Measurements from ENCODE around the gene IL1R1. TPM values are rescaled to one million over a fixed set of nuclear protein-coding genes. Genes with fewer than 3 reads are reported as not detected.

The IL1R1 gene
- total and polyA plus RNA-seq, 4 donors: 97.0 to 182 (median 137) TPM

GRCh38 chr2:102180687-102180999 lies 38.1 kb downstream of the IL1R1 start:
- Histone ChIP-seq H3K4me1 (ENCODE audit: control insufficient read depth in 5 of 5, insufficient read depth in 5 of 5, low read length in 5 of 5) (peaks cover 0 to 11% (median 4%) of the 10 kb centered on the region in 5 donors), H3K36me3 (ENCODE audit: control insufficient read depth in 4 of 4, insufficient read depth in 4 of 4, low read length in 4 of 4) (peaks cover 7 to 31% (median 16%) of the 10 kb centered on the region in 4 donors), H3K4me3 (no peak overlapping the region), H3K9ac (ENCODE audit: insufficient read depth in 1 of 2, low read length in 2 of 2) (no peak overlapping the region), H3K27me3 (ENCODE audit: control insufficient read depth in 3 of 3, insufficient read depth in 3 of 3, low read length in 2 of 3) (no peaks in the 10 kb centered on the region), H3K27ac (ENCODE audit: low read depth in 1 of 2, low read length in 1 of 2) (no peak overlapping the region), H3K9me3 (ENCODE audit: control insufficient read depth in 4 of 4, insufficient read depth in 3 of 4, low read length in 3 of 4) (no peaks in the 10 kb centered on the region)
- ATAC-seq (ENCODE audit: insufficient read depth, low FRiP score) (no peak), DNase-seq (no peak)
- WGBS, 2 donors: 51 to 73% methylated on average over 1 of the region's 1 CpG
- TF ChIP-seq CTCF (IDR thresholded peaks at IDR 0.05; ENCODE audit: control extremely low read depth, extremely low read depth): no peak

- ATAC-seq (ENCODE audit: insufficient read depth, low FRiP score): no peak
- H3K9me3 ChIP-seq (ENCODE audit: control insufficient read depth in 4 of 4, insufficient read depth in 3 of 4, low read length in 3 of 4): no peaks in the 10 kb centered on the region
- WGBS, 2 donors: 92 to 96% methylated on average over 5 of the region's 5 CpGs
- H3K4me1 ChIP-seq (ENCODE audit: control insufficient read depth in 5 of 5, insufficient read depth in 5 of 5, low read length in 5 of 5): peaks cover 0 to 11% (median 4%) of the 10 kb centered on the region in 5 donors
- no peaks in the 10 kb centered on the region for H3K27me3 ChIP-seq (ENCODE audit: control insufficient read depth in 3 of 3, insufficient read depth in 3 of 3, low read length in 2 of 3)
- H3K27ac ChIP-seq (ENCODE audit: low read depth in 1 of 2, low read length in 1 of 2): no peak overlapping the region
- no peak for DNase-seq
- H3K9ac ChIP-seq (ENCODE audit: insufficient read depth in 1 of 2, low read length in 2 of 2): no peak overlapping the region
- H3K36me3 ChIP-seq (ENCODE audit: control insufficient read depth in 4 of 4, insufficient read depth in 4 of 4, low read length in 4 of 4): peaks cover 5 to 24% (median 14%) of the 10 kb centered on the region in 4 donors
- H3K4me3 ChIP-seq: no peak overlapping the region
- no peak for TF ChIP-seq CTCF (IDR thresholded peaks at IDR 0.05; ENCODE audit: control extremely low read depth, extremely low read depth)
Observed at GRCh38 chr2:102181376-102181775, 38.8 kb downstream of the IL1R1 start.

DNA sequence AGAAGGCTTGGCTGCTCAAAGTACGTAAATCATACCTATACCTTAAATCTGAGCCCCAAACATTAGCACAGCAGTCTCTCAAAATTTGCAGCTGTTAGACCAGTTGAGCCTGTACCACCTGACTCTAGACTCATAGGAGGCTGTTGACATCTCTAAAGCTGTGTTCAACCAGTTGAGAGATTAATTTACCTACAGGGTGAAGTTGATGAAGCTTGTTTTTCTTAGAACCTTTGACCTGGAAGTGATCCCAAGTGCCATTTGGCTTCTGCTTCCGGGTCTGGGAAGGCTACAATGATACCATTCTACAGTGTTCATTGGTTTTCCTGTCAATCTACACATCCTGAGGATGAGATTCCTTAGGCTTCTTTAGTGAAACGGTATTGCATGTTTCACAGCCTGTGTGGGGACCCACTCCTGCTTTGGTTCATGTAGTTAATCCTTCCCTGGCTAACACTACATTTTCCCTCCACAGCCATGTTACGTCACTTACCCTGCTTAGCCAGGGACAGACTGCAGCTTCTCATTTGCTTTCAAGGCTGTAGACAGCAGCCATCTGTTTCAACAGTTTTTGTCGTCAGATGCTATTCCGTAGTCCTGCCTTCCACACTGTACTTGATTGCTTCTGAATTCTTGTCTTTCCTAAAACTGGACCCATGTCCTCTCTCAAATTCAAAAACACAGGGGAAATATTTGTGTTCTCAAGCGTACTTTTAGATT lies 39.5 kb downstream of the IL1R1 start:
- peak; percentile 43 to 81 (median 73) for DNase-seq
- Histone ChIP-seq H3K4me3 (no peak overlapping the region), H3K27ac (ENCODE audit: low read depth in 1 of 2, low read length in 1 of 2) (no peak overlapping the region), H3K9me3 (ENCODE audit: control insufficient read depth in 4 of 4, insufficient read depth in 3 of 4, low read length in 3 of 4) (no peaks in the 10 kb centered on the region), H3K4me1 (ENCODE audit: control insufficient read depth in 5 of 5, insufficient read depth in 5 of 5, low read length in 5 of 5) (peaks cover under 1 to 14% (median 4%) of the 10 kb centered on the region in 5 donors), H3K36me3 (ENCODE audit: control insufficient read depth in 4 of 4, insufficient read depth in 4 of 4, low read length in 4 of 4) (peaks cover 3 to 20% (median 9%) of the 10 kb centered on the region in 4 donors), H3K9ac (ENCODE audit: insufficient read depth in 1 of 2, low read length in 2 of 2) (no peak overlapping the region), H3K27me3 (ENCODE audit: control insufficient read depth in 3 of 3, insufficient read depth in 3 of 3, low read length in 2 of 3) (no peaks in the 10 kb centered on the region)
- no peak for ATAC-seq (ENCODE audit: insufficient read depth, low FRiP score)
- WGBS, 2 donors: 73 to 81% methylated on average over 7 of the region's 7 CpGs
- TF ChIP-seq CTCF (IDR thresholded peaks at IDR 0.05; ENCODE audit: control extremely low read depth, extremely low read depth): no peak
